Neural crest cell (in vitro differentiated cells): ENCODE results near the gene TMC3. TPM values are rescaled to one million over a fixed set of nuclear protein-coding genes. Genes with fewer than 3 reads are reported as not detected.
A peak's percentile ranks its signal among the peaks of the same experiment; 100 is the strongest.

Source experiments
- DNase-seq: peaks from one replicate; pipeline ENCODE4 v3.0.0; 2021; ENCODE audit warnings: low read depth, mixed read lengths, low spot score
- H3K27ac Mint-ChIP-seq: one replicate; pipeline ENCODE4 v1.8.0; 2021; ENCODE audit warnings: mild to moderate bottlenecking, mixed read lengths; ENCODE audit not compliant: unreplicated experiment
- H3K27me3 Mint-ChIP-seq: 2 replicates; pipeline ENCODE4 v1.8.0; 2021; ENCODE audit warnings: low read depth, mild to moderate bottlenecking, mixed read lengths
- H3K36me3 Mint-ChIP-seq: 2 replicates; pipeline ENCODE4 v1.8.0; 2021; ENCODE audit warnings: low read depth, mild to moderate bottlenecking, mixed read lengths
- H3K4me1 Mint-ChIP-seq: 2 replicates; pipeline ENCODE4 v1.8.0; 2021; ENCODE audit warnings: mixed read lengths
- H3K4me3 Mint-ChIP-seq: one replicate; pipeline ENCODE4 v1.8.0; 2021; ENCODE audit warnings: mild to moderate bottlenecking, mixed read lengths
- H3K9me3 Mint-ChIP-seq: 2 replicates; pipeline ENCODE4 v1.8.0; 2021; ENCODE audit warnings: mixed read lengths
- CTCF ChIP-seq: fragments of 200-600 bp; sonication (generic); conservative IDR thresholded peaks from 2 replicates; pipeline ENCODE4 v1.5.0; 2021; ENCODE audit warnings: antibody characterized with exemption, mild to moderate bottlenecking
- total RNA-seq: library from RNA; stranded (reverse); gene quantifications from 2 replicates; pipeline ENCODE4 v1.2.1, GENCODE V29; 2021

TMC3 gene
- total RNA-seq, 1 donor from 2014 or later = not detected

DNA sequence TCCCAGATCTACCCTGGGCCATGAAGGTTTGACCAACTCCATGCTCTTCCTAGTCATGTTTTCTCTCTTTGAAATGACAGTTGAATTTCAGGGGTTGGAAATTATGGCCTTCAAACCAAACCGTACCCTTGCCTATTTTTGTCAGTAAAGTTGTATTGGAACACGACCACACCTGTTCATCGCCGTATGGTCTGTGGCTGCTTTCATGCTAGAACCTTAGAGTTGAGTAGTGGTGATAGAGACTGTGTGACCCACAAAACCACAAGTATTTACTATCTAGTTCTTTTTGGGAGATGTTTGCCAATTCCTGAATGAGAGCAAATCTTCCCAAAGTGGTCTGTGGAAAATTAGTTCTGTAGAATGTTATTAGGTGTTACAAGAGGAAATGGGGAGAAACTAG is 26.1 kb downstream of the TMC3 start:
- no peak overlapping the region for H3K4me3 Mint-ChIP-seq
- DNase-seq = no peak
- H3K27ac Mint-ChIP-seq = no peak overlapping the region
- no peak for TF ChIP-seq CTCF
- peaks cover 9% of the 10 kb centered on the region for H3K27me3 Mint-ChIP-seq
- no peaks in the 10 kb centered on the region for H3K9me3 Mint-ChIP-seq
- H3K36me3 Mint-ChIP-seq = no peaks in the 10 kb centered on the region
- H3K4me1 Mint-ChIP-seq = no peaks in the 10 kb centered on the region

DNA sequence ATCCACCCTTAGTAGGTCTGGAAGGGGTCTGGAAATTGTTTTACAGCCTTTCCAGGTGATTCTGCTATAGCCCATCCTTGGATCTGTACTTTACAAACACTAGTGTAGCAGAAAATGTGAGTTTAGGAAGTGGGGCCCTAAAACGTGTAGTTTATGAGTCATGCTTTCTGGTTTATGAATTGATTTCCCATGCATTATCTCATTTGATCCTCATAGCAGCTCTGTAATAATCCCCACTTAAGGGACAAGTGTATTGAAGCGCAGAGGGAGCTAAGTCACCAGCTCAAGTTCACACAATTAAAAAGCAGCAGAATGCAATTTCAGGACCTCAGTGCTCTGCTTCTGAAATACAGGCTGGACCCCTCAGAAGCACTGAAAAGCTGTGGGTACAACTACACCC is 27.4 kb downstream of the TMC3 start:
- Mint-ChIP-seq H3K4me1 (no peaks in the 10 kb centered on the region), H3K27me3 (peaks cover 15% of the 10 kb centered on the region), H3K4me3 (no peak overlapping the region), H3K9me3 (no peaks in the 10 kb centered on the region), H3K36me3 (no peaks in the 10 kb centered on the region), H3K27ac (no peak overlapping the region)
- DNase-seq = no peak
- no peak for TF ChIP-seq CTCF

- no peaks in the 10 kb centered on the region for H3K4me1 Mint-ChIP-seq
- no peak for TF ChIP-seq CTCF
- no peak overlapping the region for H3K4me3 Mint-ChIP-seq
- H3K27me3 Mint-ChIP-seq = peaks cover 20% of the 10 kb centered on the region
- no peak overlapping the region for H3K27ac Mint-ChIP-seq
- no peaks in the 10 kb centered on the region for H3K36me3 Mint-ChIP-seq
- H3K9me3 Mint-ChIP-seq = no peaks in the 10 kb centered on the region
- no peak for DNase-seq
These were observed 30.6 kb downstream of the TMC3 start for GRCh38 chr15:81343371-81343770.

GRCh38 chr15:81341351-81341750 is 32.7 kb downstream of the TMC3 start:
- Mint-ChIP-seq H3K4me3 (no peak overlapping the region), H3K27me3 (peaks cover 18% of the 10 kb centered on the region), H3K9me3 (no peaks in the 10 kb centered on the region), H3K4me1 (no peaks in the 10 kb centered on the region), H3K27ac (no peak overlapping the region), H3K36me3 (no peaks in the 10 kb centered on the region)
- no peak for DNase-seq
- TF ChIP-seq CTCF = no peak

DNA sequence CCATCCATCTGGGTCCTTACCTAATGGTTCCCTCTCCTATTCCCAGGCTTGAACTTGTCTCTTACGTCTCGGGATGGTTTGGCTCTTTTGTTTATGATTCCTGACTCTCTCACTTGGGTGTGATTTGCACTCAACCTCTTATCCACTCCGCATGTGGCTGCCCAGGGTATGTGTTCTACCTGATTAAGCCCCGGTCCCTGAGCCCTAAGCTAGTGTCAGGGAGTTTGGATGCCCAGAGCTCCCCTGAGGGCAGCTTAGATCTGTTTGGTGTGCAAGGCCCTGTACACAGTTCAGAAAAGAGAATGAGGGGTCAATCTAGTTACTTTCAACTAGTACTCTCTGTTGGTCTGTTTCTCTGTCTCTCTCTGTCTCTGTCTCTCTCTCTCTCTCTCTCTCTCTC is 34.2 kb downstream of the TMC3 start:
- H3K27me3 Mint-ChIP-seq = peaks cover 18% of the 10 kb centered on the region
- peak overlapping the region; percentile 21 for H3K27ac Mint-ChIP-seq
- H3K9me3 Mint-ChIP-seq = no peaks in the 10 kb centered on the region
- DNase-seq = no peak
- TF ChIP-seq CTCF = no peak
- H3K36me3 Mint-ChIP-seq = no peaks in the 10 kb centered on the region
- no peak overlapping the region for H3K4me3 Mint-ChIP-seq
- H3K4me1 Mint-ChIP-seq = no peaks in the 10 kb centered on the region

DNA sequence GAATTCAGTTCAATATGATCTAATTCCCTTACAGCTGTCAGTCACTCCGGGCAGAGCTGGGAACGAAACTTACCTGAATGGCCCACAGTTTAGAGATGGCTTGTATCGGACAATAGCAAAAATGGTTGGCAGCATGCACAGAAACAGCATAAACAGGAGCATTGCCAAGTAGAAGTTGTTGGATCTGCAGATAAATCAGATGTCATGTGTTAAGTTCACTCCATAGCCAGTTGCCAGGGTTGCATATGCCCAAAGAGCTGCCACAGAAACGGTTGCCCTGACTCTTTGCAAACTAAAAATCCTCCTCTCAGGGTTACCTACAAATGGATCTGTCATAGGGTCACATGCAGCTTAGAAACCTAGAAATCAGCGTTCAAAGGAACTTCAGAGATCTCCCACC is 34.7 kb downstream of the TMC3 start:
- H3K4me3 Mint-ChIP-seq = no peak overlapping the region
- no peak for TF ChIP-seq CTCF
- no peaks in the 10 kb centered on the region for H3K9me3 Mint-ChIP-seq
- DNase-seq = no peak
- no peaks in the 10 kb centered on the region for H3K36me3 Mint-ChIP-seq
- peaks cover 18% of the 10 kb centered on the region for H3K27me3 Mint-ChIP-seq
- H3K4me1 Mint-ChIP-seq = no peaks in the 10 kb centered on the region
- no peak overlapping the region for H3K27ac Mint-ChIP-seq
